Glomerular visceral epithelial cell (primary cell): ENCODE results near the gene INSYN2B.

Experiments used
- DNase-seq: peaks from one replicate; pipeline ENCODE4 v3.0.0-alpha.2; 2016; ENCODE audit errors: extremely low spot score

INSYN2B gene

DNA sequence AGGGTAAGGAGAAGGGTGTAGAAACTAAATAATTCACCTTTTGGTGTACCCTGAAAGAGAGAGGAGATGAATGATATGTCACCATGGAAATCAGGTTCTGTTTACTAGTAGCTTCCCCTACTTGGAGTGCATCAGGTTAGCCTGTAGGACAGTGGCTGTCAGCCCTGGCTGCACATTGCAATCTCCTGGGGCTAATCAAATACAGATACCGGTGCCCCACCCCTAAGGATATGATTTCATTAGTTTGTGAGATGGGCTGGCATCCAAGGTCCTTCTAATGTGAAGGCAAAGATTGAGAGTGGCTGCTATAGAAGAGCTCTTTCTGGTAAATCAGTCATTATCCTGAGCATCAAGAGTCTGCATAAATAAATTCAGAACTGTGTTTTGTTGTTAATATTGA, 47.2 kb downstream of the INSYN2B start:
- no peak for DNase-seq

- no peak for DNase-seq
Measured at GRCh38 chr5:169923988-169924387, 56.3 kb downstream of the INSYN2B start.

GRCh38 chr5:169922474-169922873, 57.8 kb downstream of the INSYN2B start:
- no peak for DNase-seq

DNA sequence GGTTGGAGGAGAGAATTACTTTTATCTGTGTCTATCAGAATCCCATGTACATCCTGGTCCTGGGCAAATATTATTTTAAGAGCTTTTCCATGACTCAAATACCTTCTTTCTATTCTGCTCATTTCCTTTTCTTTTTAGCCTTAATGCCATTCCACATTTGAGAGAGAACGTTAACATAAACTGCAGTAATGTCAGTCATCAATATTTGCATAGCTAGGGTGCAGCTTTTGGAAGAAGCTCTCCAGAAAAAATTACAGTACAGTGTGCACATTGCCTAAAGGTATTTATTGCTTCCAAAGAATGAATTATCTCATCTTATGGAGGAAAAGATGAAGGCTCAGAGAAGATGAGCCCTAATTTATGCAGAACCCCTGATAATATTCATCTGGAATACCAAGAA, 58.3 kb downstream of the INSYN2B start:
- no peak for DNase-seq

- no peak for DNase-seq
Measured at GRCh38 chr5:169921384-169921783, 58.9 kb downstream of the INSYN2B start.

GRCh38 chr5:169920474-169920873, 59.8 kb downstream of the INSYN2B start:
- DNase-seq, result no peak

- no peak for DNase-seq
Measured at GRCh38 chr5:169918228-169918627, 62.1 kb downstream of the INSYN2B start.

DNA sequence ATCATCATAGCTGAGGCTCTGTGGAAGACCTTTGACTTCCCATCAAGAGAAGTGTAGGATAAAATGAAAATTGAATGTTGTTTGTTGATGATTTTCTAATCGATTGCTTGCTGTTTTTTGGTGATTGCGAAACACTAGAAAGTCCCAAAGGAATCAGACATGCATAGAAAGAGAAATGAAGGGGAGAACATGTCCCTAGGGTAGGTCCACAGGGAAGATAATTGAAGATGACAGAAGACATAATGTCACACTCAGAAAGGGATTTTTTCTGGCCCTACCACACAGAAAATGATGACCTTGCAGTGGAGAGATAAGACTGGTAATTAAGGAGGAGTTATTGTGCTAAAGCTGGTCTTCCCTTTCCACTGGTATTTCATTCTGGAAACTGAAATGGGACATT, 62.8 kb downstream of the INSYN2B start:
- no peak for DNase-seq

DNA sequence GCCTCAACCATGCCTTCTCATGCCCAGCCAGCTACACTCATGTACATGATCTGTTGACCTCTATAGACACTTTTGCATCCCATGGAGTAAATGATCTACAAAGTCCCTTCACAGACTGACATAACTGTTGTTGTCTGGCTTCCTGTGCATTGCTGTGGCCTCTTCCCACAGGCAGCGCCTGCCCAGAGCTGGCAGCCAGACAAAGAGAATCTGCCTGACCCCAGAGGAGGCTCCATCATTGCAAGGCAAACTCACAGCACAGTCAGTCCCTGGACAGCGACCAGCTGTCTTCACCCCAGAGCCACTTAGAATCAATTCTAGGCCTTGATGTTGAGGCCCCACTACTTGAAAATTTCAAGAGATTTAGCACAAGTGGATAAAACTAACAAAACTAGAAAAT, 65.5 kb downstream of the INSYN2B start:
- peak; percentile 80 for DNase-seq

DNA sequence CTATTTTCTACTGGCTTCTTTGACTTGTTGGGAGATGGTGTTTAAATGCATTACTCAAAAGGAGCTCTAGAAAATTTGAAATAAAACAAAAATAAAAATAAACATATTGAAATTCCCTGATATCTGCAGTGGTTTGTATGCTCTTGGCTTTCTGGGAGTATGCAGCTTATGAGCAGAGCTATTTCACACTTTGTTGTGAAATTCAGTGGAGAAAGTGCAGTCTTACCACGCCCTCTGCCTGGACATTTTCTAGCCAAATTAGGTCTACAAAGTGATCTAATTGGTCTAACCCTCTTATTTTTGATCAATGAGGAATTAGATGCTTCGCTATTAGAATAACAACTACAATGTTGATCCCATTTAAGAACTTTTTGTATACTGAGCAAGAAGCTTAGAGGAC, 66.8 kb downstream of the INSYN2B start:
- DNase-seq, result no peak

DNA sequence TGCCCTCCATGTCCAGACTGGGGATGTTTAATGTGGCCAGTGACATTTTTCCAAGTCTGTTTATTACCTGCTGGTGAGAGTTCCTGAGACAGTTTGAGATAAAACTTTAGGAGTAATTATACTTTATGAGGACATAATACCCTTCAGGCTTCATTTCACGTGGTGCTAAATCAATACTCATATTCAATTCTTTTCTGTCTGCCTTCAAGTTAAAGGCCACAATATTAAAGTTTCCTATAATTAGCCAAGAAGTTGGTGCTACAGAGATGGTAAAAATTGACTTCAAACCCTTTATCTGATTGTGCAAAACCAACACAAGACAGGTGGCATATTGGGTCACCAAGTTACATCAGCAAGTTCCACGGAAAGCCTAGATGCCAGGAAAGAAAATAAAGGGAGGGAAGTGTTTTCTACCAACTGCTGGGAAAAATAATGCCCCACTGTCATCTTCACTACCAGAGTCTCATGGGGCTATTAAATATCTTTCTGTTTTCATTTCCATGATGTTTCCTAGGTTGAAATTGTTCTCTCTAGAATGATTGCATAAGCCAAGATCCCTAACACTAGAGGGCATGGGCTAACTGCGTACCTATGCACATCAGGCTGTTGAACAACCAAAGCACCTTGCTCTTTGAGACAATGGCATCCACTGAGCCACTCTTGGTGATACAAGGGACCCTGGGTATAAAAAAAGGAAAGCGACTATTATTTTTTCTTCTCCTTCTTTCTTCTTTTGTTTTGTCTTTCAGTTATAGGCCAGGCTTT, 68.7 kb downstream of the INSYN2B start:
- DNase-seq, result no peak

- DNase-seq, result no peak
Measured at GRCh38 chr5:169910393-169910792, 69.9 kb downstream of the INSYN2B start.

DNA sequence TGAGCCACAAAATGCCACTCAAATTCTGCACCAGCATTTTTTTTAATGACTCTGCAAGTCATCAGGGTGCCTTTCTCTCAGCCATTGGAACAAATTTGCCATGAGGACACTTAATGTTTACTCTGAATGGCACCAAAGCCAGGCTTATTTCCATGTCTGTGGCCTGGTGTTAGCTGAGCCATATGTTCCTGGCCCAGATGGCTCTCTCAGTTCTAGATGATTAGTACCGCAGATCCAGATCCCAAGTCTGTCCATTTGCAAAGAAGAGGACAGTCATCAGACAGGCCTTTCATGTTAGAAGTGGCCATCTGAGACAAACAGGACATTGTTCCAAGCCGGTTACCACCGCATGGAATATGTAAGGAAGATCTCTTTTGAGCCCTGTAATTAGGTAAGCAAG, 70.3 kb downstream of the INSYN2B start:
- DNase-seq, result no peak

GRCh38 chr5:169908864-169909263, 71.4 kb downstream of the INSYN2B start:
- DNase-seq, result no peak

GRCh38 chr5:169906745-169907649, 73.3 kb downstream of the INSYN2B start:
- no peak for DNase-seq

- no peak for DNase-seq
Measured at GRCh38 chr5:169905017-169905416, 75.3 kb downstream of the INSYN2B start.

GRCh38 chr5:169904508-169904907, 75.8 kb downstream of the INSYN2B start:
- DNase-seq, result no peak

- DNase-seq, result no peak
Measured at GRCh38 chr5:169904059-169904458, 76.2 kb downstream of the INSYN2B start.

DNA sequence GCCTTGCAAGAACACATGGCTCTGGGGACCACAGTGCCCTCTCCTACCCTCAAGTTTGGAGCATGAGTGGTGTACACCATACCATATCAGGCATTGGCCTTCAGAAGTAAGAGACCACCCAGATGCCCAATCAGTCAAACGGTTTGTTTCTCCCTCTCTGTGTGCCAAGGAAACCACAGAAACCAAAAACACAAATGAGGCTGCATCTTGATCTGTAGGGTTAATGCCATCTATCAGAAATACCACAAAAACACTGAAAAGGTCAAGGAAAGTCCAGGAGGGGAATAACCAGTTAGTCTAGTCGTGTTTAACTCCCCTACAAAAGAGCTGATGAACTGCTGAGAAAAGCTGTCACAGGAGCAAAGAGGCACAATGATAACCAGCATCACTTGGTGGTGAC, 78.4 kb downstream of the INSYN2B start:
- no peak for DNase-seq

- DNase-seq, result no peak
Measured at GRCh38 chr5:169897481-169897880, 82.8 kb downstream of the INSYN2B start.

DNA sequence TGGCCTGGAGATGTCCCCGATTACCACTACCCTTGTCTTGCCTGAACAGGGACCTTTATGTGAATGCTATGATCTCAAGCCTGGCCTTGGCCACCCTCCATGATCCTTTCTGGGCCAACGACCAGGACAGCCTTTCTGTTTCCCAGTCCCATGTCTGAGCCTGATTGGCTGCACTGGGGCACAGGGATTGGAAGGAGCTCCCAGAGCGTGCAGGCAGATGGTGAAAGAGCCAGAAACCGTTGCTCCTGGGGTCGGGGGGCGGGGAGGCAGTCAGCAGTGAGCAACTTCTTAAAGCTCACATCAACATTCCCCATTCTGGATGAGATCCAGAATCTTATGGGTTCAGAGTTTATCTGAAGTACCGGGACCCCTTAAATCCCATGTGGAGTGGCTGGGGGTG, 84.4 kb downstream of the INSYN2B start:
- DNase-seq, result no peak

GRCh38 chr5:169893571-169893970, 86.7 kb downstream of the INSYN2B start:
- DNase-seq, result no peak

GRCh38 chr5:169893010-169893409, 87.3 kb downstream of the INSYN2B start:
- no peak for DNase-seq
